NCI-H226 (cell line): ENCODE data around the gene UNC13A.

Experiments used
- DNase-seq: peaks from one replicate; pipeline ENCODE4 v3.0.0-alpha.2; 2015

UNC13A gene

GRCh38 chr19:17659996-17660395 is 28.2 kb downstream of the UNC13A start:
- DNase-seq, result no peak

GRCh38 chr19:17658666-17659065 is 29.5 kb downstream of the UNC13A start:
- DNase-seq, result no peak

GRCh38 chr19:17658240-17658639 is 29.9 kb downstream of the UNC13A start:
- DNase-seq, result no peak

- no peak for DNase-seq
These were observed 31.2 kb downstream of the UNC13A start for GRCh38 chr19:17656970-17657369.

- no peak for DNase-seq
These were observed 32.2 kb downstream of the UNC13A start for GRCh38 chr19:17655751-17656472.

- DNase-seq, result no peak
These were observed 33.2 kb downstream of the UNC13A start for GRCh38 chr19:17654993-17655392.

GRCh38 chr19:17652627-17653026 is 35.5 kb downstream of the UNC13A start:
- DNase-seq, result no peak

GRCh38 chr19:17648786-17649185 is 39.4 kb downstream of the UNC13A start:
- no peak for DNase-seq

- no peak for DNase-seq
These were observed 40.0 kb downstream of the UNC13A start for GRCh38 chr19:17648097-17648660.

GRCh38 chr19:17647071-17648020 is 40.8 kb downstream of the UNC13A start:
- DNase-seq, result no peak

- no peak for DNase-seq
These were observed 41.7 kb downstream of the UNC13A start for GRCh38 chr19:17646441-17646840.

GRCh38 chr19:17645339-17645963 is 42.7 kb downstream of the UNC13A start:
- DNase-seq, result no peak

- no peak for DNase-seq
These were observed 45.5 kb downstream of the UNC13A start for GRCh38 chr19:17642656-17643055.

GRCh38 chr19:17641846-17642245 is 46.3 kb downstream of the UNC13A start:
- no peak for DNase-seq

- no peak for DNase-seq
These were observed 47.0 kb downstream of the UNC13A start for GRCh38 chr19:17641181-17641580.

GRCh38 chr19:17633700-17634099 is 54.5 kb downstream of the UNC13A start:
- no peak for DNase-seq

GRCh38 chr19:17632577-17632976 is 55.6 kb downstream of the UNC13A start:
- DNase-seq, result no peak

- no peak for DNase-seq
These were observed 58.4 kb downstream of the UNC13A start for GRCh38 chr19:17629760-17630159.

- DNase-seq, result no peak
These were observed 60.2 kb downstream of the UNC13A start for GRCh38 chr19:17627921-17628320.

- DNase-seq, result no peak
These were observed 61.0 kb downstream of the UNC13A start for GRCh38 chr19:17627161-17627560.

- no peak for DNase-seq
These were observed 61.6 kb downstream of the UNC13A start for GRCh38 chr19:17626456-17627015.

GRCh38 chr19:17625980-17626379 is 62.2 kb downstream of the UNC13A start:
- no peak for DNase-seq

GRCh38 chr19:17625043-17625442 is 63.1 kb downstream of the UNC13A start:
- no peak for DNase-seq
